Measurements from ENCODE around the gene TYSND1. TPM values are rescaled to one million over a fixed set of nuclear protein-coding genes. Genes with fewer than 3 reads are reported as not detected.

The TYSND1 gene
- total and polyA plus RNA-seq, 2 of the 13 experiments (the other 11 are each of a cell fraction or from before 2014, with no cell fraction given) = 3.3 to 8.9 TPM

- TF ChIP-seq, protein P1, sequence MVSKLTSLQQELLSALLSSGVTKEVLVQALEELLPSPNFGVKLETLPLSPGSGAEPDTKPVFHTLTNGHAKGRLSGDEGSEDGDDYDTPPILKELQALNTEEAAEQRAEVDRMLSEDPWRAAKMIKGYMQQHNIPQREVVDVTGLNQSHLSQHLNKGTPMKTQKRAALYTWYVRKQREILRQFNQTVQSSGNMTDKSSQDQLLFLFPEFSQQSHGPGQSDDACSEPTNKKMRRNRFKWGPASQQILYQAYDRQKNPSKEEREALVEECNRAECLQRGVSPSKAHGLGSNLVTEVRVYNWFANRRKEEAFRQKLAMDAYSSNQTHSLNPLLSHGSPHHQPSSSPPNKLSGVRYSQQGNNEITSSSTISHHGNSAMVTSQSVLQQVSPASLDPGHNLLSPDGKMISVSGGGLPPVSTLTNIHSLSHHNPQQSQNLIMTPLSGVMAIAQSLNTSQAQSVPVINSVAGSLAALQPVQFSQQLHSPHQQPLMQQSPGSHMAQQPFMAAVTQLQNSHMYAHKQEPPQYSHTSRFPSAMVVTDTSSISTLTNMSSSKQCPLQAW (CRISPR knock-in tag; IDR thresholded peaks at IDR 0.05) = no peak
- TF ChIP-seq, protein P2, sequence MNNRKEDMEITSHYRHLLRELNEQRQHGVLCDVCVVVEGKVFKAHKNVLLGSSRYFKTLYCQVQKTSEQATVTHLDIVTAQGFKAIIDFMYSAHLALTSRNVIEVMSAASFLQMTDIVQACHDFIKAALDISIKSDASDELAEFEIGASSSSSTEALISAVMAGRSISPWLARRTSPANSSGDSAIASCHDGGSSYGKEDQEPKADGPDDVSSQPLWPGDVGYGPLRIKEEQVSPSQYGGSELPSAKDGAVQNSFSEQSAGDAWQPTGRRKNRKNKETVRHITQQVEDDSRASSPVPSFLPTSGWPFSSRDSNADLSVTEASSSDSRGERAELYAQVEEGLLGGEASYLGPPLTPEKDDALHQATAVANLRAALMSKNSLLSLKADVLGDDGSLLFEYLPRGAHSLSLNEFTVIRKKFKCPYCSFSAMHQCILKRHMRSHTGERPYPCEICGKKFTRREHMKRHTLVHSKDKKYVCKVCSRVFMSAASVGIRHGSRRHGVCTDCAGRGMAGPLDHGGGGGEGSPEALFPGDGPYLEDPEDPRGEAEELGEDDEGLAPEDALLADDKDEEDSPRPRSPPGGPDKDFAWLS (CRISPR knock-in tag; IDR thresholded peaks at IDR 0.05; ENCODE audit: borderline replicate concordance) = no peak
- TF ChIP-seq ZNF414 (CRISPR knock-in tag; IDR thresholded peaks at IDR 0.05) (no peak), CC2D1A (CRISPR knock-in tag; IDR thresholded peaks at IDR 0.05) (no peak), PHF5A (CRISPR knock-in tag; IDR thresholded peaks at IDR 0.05; ENCODE audit: low read depth, unreplicated experiment) (no peak), PRPF4 (IDR thresholded peaks at IDR 0.05; ENCODE audit: low read depth, low read length, poor library complexity, severe bottlenecking) (no peak), EED (CRISPR knock-in tag; IDR thresholded peaks at IDR 0.05) (no peak), NFIB (CRISPR knock-in tag; IDR thresholded peaks at IDR 0.05; ENCODE audit: borderline replicate concordance) (no peak), CERS6 (CRISPR knock-in tag; IDR thresholded peaks at IDR 0.05) (no peak)
- TF ChIP-seq, protein P3, sequence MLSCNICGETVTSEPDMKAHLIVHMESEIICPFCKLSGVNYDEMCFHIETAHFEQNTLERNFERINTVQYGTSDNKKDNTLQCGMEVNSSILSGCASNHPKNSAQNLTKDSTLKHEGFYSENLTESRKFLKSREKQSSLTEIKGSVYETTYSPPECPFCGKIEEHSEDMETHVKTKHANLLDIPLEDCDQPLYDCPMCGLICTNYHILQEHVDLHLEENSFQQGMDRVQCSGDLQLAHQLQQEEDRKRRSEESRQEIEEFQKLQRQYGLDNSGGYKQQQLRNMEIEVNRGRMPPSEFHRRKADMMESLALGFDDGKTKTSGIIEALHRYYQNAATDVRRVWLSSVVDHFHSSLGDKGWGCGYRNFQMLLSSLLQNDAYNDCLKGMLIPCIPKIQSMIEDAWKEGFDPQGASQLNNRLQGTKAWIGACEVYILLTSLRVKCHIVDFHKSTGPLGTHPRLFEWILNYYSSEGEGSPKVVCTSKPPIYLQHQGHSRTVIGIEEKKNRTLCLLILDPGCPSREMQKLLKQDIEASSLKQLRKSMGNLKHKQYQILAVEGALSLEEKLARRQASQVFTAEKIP (CRISPR knock-in tag; IDR thresholded peaks at IDR 0.05; ENCODE audit: borderline replicate concordance) = no peak
Observed at GRCh38 chr10:70092389-70092718, 54.1 kb downstream of the TYSND1 start (continued).

All from HepG2 (cell line).